NCI-H2081 treated with DMSO at 0.1 percent for 48 hours (cell line): ENCODE data around the gene MEGF6.

Source experiments
- DNase-seq: peaks from one replicate; lab custom pipeline; 2025; lab: John Stamatoyannopoulos, UW

Gene MEGF6

GRCh38 chr1:3504151-3504821 lies 107.0 kb downstream of the MEGF6 start:
- no peak for DNase-seq

- DNase-seq: no peak
Measured at GRCh38 chr1:3503525-3503886, 107.8 kb downstream of the MEGF6 start.

- no peak for DNase-seq
Measured at GRCh38 chr1:3502641-3503524, 108.4 kb downstream of the MEGF6 start.

GRCh38 chr1:3501856-3502640 lies 109.3 kb downstream of the MEGF6 start:
- no peak for DNase-seq

- no peak for DNase-seq
Measured at GRCh38 chr1:3501437-3501836, 109.9 kb downstream of the MEGF6 start.

- DNase-seq: no peak
Measured at GRCh38 chr1:3500265-3500835, 111.0 kb downstream of the MEGF6 start.

GRCh38 chr1:3499611-3500010 lies 111.7 kb downstream of the MEGF6 start:
- no peak for DNase-seq

GRCh38 chr1:3498986-3499385 lies 112.3 kb downstream of the MEGF6 start:
- no peak for DNase-seq

GRCh38 chr1:3498246-3498930 lies 112.9 kb downstream of the MEGF6 start:
- no peak for DNase-seq

- no peak for DNase-seq
Measured at GRCh38 chr1:3497521-3497920, 113.8 kb downstream of the MEGF6 start.

GRCh38 chr1:3496916-3497315 lies 114.4 kb downstream of the MEGF6 start:
- no peak for DNase-seq

- DNase-seq: no peak
Measured at GRCh38 chr1:3495776-3496745, 115.2 kb downstream of the MEGF6 start.

- DNase-seq: no peak
Measured at GRCh38 chr1:3494321-3495308, 116.7 kb downstream of the MEGF6 start.

GRCh38 chr1:3492545-3493246 lies 118.6 kb downstream of the MEGF6 start:
- DNase-seq: no peak

GRCh38 chr1:3491291-3492246 lies 119.7 kb downstream of the MEGF6 start:
- DNase-seq: no peak

GRCh38 chr1:3490046-3490745 lies 121.1 kb downstream of the MEGF6 start:
- no peak for DNase-seq

GRCh38 chr1:3488432-3488831 lies 122.9 kb downstream of the MEGF6 start:
- DNase-seq: no peak
